AG10803 (cell line): ENCODE data around the gene CREB3L4.

Experiments
- DNase-seq: peaks from one replicate; pipeline ENCODE4 v3.0.0; 2010; ENCODE audit warnings: low read depth
- H3K4me3 ChIP-seq: 2 replicates; pipeline ENCODE4 v1.5.1; 2011; ENCODE audit warnings: mild to moderate bottlenecking, low read length, control low read depth
- CTCF ChIP-seq: conservative IDR thresholded peaks from 2 replicates; pipeline ENCODE4 v1.5.1; 2011; ENCODE audit warnings: mild to moderate bottlenecking, low read length, control low read depth, inconsistent platforms

The CREB3L4 gene

DNA sequence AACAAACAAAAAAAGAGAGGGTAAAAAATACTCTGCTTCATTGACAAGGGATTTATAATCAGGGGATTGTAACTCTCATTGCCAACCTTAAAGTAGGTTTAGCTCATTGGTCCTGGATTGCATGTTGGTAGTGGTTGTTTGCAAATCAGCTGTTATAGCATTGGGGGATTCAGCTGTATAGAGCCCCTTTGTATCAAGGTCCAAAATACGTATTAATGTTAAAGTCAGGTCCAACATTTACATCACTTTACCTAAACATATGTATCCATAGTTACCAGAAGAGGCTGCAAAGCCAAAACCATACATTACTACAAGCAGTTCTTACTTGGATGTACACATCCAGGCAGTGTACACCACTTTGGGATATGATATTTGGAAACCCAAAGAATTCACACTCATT lies 52.2 kb downstream of the CREB3L4 start:
- no peak overlapping the region for H3K4me3 ChIP-seq
- no peak for DNase-seq
- no peak for TF ChIP-seq CTCF
